ENCODE results near the gene KMT2E. TPM values are rescaled to one million over a fixed set of nuclear protein-coding genes. Genes with fewer than 3 reads are reported as not detected.
"Not testable (repeated sequence)": the region's sequence is repeated elsewhere in the genome, so short reads cannot be mapped to it uniquely, and the experiment has no call there.

The KMT2E gene
- total RNA-seq, 1 donor from 2014 or later = 62.5 TPM

- H3K36me3 Mint-ChIP-seq (ENCODE audit: low read depth, unreplicated experiment) = peaks cover 2% of the 10 kb centered on the region
- H3K9me3 ChIP-seq (ENCODE audit: insufficient read depth, low read depth, low read length) = no peaks in the 10 kb centered on the region
- TF ChIP-seq EZH2 (IDR thresholded peaks at IDR 0.05; ENCODE audit: insufficient read depth, low read length) (no peak), CTCF (IDR thresholded peaks at IDR 0.05; ENCODE audit: insufficient read depth, low read depth, low read length) (no peak)
- H2AFZ ChIP-seq (ENCODE audit: low read depth, low read length) = no peak overlapping the region
- H4K20me1 ChIP-seq (ENCODE audit: insufficient read depth, low read length) = peaks cover 23% of the 10 kb centered on the region
- peak overlapping the region; percentile 98 for H3K27ac ChIP-seq (ENCODE audit: low read depth, low read length)
- peak overlapping the region; percentile 56 for H3K27ac Mint-ChIP-seq (ENCODE audit: unreplicated experiment)
- H3K9me3 Mint-ChIP-seq (ENCODE audit: unreplicated experiment) = no peaks in the 10 kb centered on the region
- peaks cover 47% of the 10 kb centered on the region for H3K4me1 ChIP-seq (ENCODE audit: insufficient read depth, low read length)
- peaks cover 2% of the 10 kb centered on the region for H3K36me3 ChIP-seq (ENCODE audit: insufficient read depth, low read length)
- peak overlapping the region; percentile 95 for H3K9ac ChIP-seq (ENCODE audit: low read length)
- no peaks in the 10 kb centered on the region for H3K27me3 Mint-ChIP-seq (ENCODE audit: low read depth, unreplicated experiment)
- no peak overlapping the region for H3K4me3 ChIP-seq (ENCODE audit: insufficient read depth, low read depth, low read length)
- FAIRE-seq (no peak), DNase-seq (ENCODE audit: low read depth) (no peak)
- H3K4me2 ChIP-seq (ENCODE audit: low read length) = peak overlapping the region; percentile 86
- H3K27me3 ChIP-seq (ENCODE audit: insufficient read depth, low read length) = no peaks in the 10 kb centered on the region
- H3K4me1 Mint-ChIP-seq (ENCODE audit: low read depth, unreplicated experiment) = peaks cover 63% of the 10 kb centered on the region
- peaks cover 36% of the 10 kb centered on the region for H3K79me2 ChIP-seq (ENCODE audit: insufficient read depth, low read length)
- no peak overlapping the region for H3K4me3 Mint-ChIP-seq (ENCODE audit: unreplicated experiment)
These were observed 28.8 kb upstream of the KMT2E start for GRCh38 chr7:104985259-104985617.

- peaks cover 8% of the 10 kb centered on the region for H3K36me3 ChIP-seq (ENCODE audit: insufficient read depth, low read length)
- H3K27ac Mint-ChIP-seq (ENCODE audit: unreplicated experiment) = peak overlapping the region; percentile 59
- peaks cover 15% of the 10 kb centered on the region for H4K20me1 ChIP-seq (ENCODE audit: insufficient read depth, low read length)
- no peaks in the 10 kb centered on the region for H3K9me3 Mint-ChIP-seq (ENCODE audit: unreplicated experiment)
- TF ChIP-seq EZH2 (IDR thresholded peaks at IDR 0.05; ENCODE audit: insufficient read depth, low read length) (no peak), CTCF (IDR thresholded peaks at IDR 0.05; ENCODE audit: insufficient read depth, low read depth, low read length) (no peak)
- FAIRE-seq (no peak), DNase-seq (ENCODE audit: low read depth) (no peak)
- H3K4me3 Mint-ChIP-seq (ENCODE audit: unreplicated experiment) = no peak overlapping the region
- H3K36me3 Mint-ChIP-seq (ENCODE audit: low read depth, unreplicated experiment) = peaks cover 3% of the 10 kb centered on the region
- no peaks in the 10 kb centered on the region for H3K9me3 ChIP-seq (ENCODE audit: insufficient read depth, low read depth, low read length)
- H3K27ac ChIP-seq (ENCODE audit: low read depth, low read length) = no peak overlapping the region
- H3K9ac ChIP-seq (ENCODE audit: low read length) = no peak overlapping the region
- no peaks in the 10 kb centered on the region for H3K27me3 Mint-ChIP-seq (ENCODE audit: low read depth, unreplicated experiment)
- no peak overlapping the region for H3K4me3 ChIP-seq (ENCODE audit: insufficient read depth, low read depth, low read length)
- peaks cover 52% of the 10 kb centered on the region for H3K4me1 Mint-ChIP-seq (ENCODE audit: low read depth, unreplicated experiment)
- H3K27me3 ChIP-seq (ENCODE audit: insufficient read depth, low read length) = no peaks in the 10 kb centered on the region
- peaks cover 22% of the 10 kb centered on the region for H3K79me2 ChIP-seq (ENCODE audit: insufficient read depth, low read length)
- no peak overlapping the region for H3K4me2 ChIP-seq (ENCODE audit: low read length)
- no peak overlapping the region for H2AFZ ChIP-seq (ENCODE audit: low read depth, low read length)
- H3K4me1 ChIP-seq (ENCODE audit: insufficient read depth, low read length) = peaks cover 35% of the 10 kb centered on the region
These were observed 27.3 kb upstream of the KMT2E start for GRCh38 chr7:104986628-104987259.

- not testable (repeated sequence) for H3K36me3 Mint-ChIP-seq (ENCODE audit: low read depth, unreplicated experiment)
- Mint-ChIP-seq H3K27ac (ENCODE audit: unreplicated experiment) (peak overlapping the region; percentile 9), H3K4me1 (ENCODE audit: low read depth, unreplicated experiment) (peaks cover 47% of the 10 kb centered on the region)
These were observed 26.6 kb upstream of the KMT2E start for GRCh38 chr7:104987403-104987802.

More at GRCh38 chr7:104987403-104987802, 26.6 kb upstream of the KMT2E start:
- FAIRE-seq; H3K36me3 ChIP-seq (ENCODE audit: insufficient read depth, low read length); H3K27me3 ChIP-seq (ENCODE audit: insufficient read depth, low read length); H3K27ac ChIP-seq (ENCODE audit: low read depth, low read length); DNase-seq (ENCODE audit: low read depth); H3K9me3 ChIP-seq (ENCODE audit: insufficient read depth, low read depth, low read length); H3K4me2 ChIP-seq (ENCODE audit: low read length); H3K9me3 Mint-ChIP-seq (ENCODE audit: unreplicated experiment); H2AFZ ChIP-seq (ENCODE audit: low read depth, low read length); H3K27me3 Mint-ChIP-seq (ENCODE audit: low read depth, unreplicated experiment); H3K4me3 ChIP-seq (ENCODE audit: insufficient read depth, low read depth, low read length); H3K9ac ChIP-seq (ENCODE audit: low read length): not testable (repeated sequence)
- Histone ChIP-seq H3K4me1 (ENCODE audit: insufficient read depth, low read length) (peaks cover 32% of the 10 kb centered on the region), H3K79me2 (ENCODE audit: insufficient read depth, low read length) (peaks cover 15% of the 10 kb centered on the region), H4K20me1 (ENCODE audit: insufficient read depth, low read length) (peaks cover 21% of the 10 kb centered on the region)
- H3K4me3 Mint-ChIP-seq (ENCODE audit: unreplicated experiment) = peak overlapping the region; percentile 27
